Endothelial cell of umbilical vein (primary cell): ENCODE measurements around the gene STN1.

Experiments used
- EZH2 ChIP-seq: IDR thresholded peaks from 2 replicates; pipeline ENCODE4 v1.6.1; 2012; ENCODE audit warnings: borderline replicate concordance, low read depth, mild to moderate bottlenecking, moderate library complexity, low read length, inconsistent platforms; ENCODE audit not compliant: severe bottlenecking
- FOS ChIP-seq: IDR thresholded peaks from 2 replicates; pipeline ENCODE4 v1.6.1; 2011; ENCODE audit warnings: mild to moderate bottlenecking, low read length, moderate library complexity, borderline replicate concordance; ENCODE audit not compliant: insufficient read depth
- JUN ChIP-seq: IDR thresholded peaks from 2 replicates; pipeline ENCODE4 v1.6.1; 2011; ENCODE audit warnings: borderline replicate concordance, low read depth; ENCODE audit not compliant: insufficient read length, insufficient read depth
- POLR2A ChIP-seq: IDR thresholded peaks from 2 replicates; pipeline ENCODE4 v1.6.1; 2012; ENCODE audit warnings: low read depth, mild to moderate bottlenecking, control low read depth, low read length
- POLR2AphosphoS5 ChIP-seq: IDR thresholded peaks from 2 replicates; pipeline ENCODE4 v1.6.1; 2012; ENCODE audit warnings: low read depth, mild to moderate bottlenecking, control low read depth, low read length, moderate library complexity; ENCODE audit not compliant: insufficient read depth
- TF ChIP-seq, protein P1 (sequence below), 2 donors: IDR thresholded peaks; 1 replicate in 1 of 2; 2 replicates in 1 of 2; pipeline ENCODE4 v1.5.1; 2011; ENCODE audit warnings: low read length in 2 of 2, mild to moderate bottlenecking in 2 of 2, moderate library complexity in 2 of 2, control low read depth in 1 of 2, inconsistent platforms in 1 of 2, low read depth in 1 of 2; ENCODE audit not compliant: insufficient read depth in 1 of 2; ENCODE audit errors: extremely low read depth in 1 of 2
- TF ChIP-seq, protein P2 (sequence below): IDR thresholded peaks from 2 replicates; pipeline ENCODE4 v1.6.1; 2011; ENCODE audit not compliant: insufficient read depth, insufficient read length

DNA sequence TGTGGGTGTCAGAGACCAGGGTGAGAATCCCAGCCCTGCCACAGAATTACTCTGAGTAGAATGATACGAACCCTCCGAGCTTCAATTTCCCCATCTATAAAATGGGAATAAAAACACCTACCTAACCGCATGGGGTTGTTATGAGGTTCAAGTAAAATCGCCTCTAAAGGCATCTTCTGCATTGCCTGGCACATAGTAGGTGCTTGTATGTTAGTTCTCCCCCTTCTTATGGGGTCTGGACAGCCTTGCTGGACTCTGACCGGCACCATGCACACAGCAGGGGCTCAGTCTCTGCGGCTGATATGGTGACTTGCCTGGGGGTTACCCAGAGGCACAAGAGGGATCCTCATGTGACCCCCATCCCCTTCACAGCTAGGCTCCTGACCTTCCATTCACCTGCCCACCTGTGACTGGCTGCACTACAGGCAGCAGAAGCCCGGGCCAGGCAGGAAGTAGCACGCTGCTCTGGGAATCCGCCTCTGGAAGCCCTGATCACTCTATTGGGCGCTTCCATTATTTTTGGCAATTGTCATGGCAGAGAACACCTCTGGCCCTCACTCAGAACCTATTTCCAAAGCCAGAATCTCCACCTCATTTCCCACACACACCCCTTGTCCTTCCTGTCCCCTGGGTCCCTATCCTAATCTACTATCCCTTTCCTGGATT is 68.6 kb downstream of the STN1 start:
- no peak for TF ChIP-seq JUN
- TF ChIP-seq, protein P1, sequence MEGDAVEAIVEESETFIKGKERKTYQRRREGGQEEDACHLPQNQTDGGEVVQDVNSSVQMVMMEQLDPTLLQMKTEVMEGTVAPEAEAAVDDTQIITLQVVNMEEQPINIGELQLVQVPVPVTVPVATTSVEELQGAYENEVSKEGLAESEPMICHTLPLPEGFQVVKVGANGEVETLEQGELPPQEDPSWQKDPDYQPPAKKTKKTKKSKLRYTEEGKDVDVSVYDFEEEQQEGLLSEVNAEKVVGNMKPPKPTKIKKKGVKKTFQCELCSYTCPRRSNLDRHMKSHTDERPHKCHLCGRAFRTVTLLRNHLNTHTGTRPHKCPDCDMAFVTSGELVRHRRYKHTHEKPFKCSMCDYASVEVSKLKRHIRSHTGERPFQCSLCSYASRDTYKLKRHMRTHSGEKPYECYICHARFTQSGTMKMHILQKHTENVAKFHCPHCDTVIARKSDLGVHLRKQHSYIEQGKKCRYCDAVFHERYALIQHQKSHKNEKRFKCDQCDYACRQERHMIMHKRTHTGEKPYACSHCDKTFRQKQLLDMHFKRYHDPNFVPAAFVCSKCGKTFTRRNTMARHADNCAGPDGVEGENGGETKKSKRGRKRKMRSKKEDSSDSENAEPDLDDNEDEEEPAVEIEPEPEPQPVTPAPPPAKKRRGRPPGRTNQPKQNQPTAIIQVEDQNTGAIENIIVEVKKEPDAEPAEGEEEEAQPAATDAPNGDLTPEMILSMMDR (IDR thresholded peaks at IDR 0.05; ENCODE audit: extremely low read depth in 1 of 2, insufficient read depth in 1 of 2, low read depth in 1 of 2, low read length in 2 of 2), result no peak
- no peak for TF ChIP-seq EZH2
- no peak for TF ChIP-seq POLR2AphosphoS5
- no peak for TF ChIP-seq POLR2A
- TF ChIP-seq, protein P2, sequence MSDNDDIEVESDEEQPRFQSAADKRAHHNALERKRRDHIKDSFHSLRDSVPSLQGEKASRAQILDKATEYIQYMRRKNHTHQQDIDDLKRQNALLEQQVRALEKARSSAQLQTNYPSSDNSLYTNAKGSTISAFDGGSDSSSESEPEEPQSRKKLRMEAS, result no peak
- TF ChIP-seq FOS, result no peak
